SHP77 treated with DMSO at 0.1 percent for 48 hours (cell line): ENCODE measurements around the gene POU6F2.
"Not testable (repeated sequence)": the region's sequence is repeated elsewhere in the genome, so short reads cannot be mapped to it uniquely, and the experiment has no call there.

Experiments
- DNase-seq: peaks from one replicate; lab custom pipeline; 2025; lab: John Stamatoyannopoulos, UW

Gene POU6F2

DNA sequence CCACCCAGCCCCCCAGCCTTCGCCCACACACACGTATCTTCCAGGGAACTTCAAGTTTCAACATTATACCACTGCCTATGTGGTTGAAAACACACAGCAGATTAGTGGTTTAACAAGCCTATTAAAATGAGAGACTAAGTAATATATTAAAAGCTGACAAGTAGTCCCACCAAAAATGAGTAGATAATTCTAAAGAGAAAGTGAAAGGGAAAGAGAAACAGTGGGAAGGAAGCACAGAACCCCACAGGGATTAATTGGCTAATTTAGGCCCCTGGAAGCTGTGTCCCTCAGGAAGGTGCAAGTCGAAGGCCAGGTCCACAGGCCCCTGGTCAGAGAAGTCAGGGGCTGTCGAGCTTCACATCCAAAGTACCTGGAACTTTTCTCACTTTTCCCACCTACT, 378.0 kb downstream of the POU6F2 start:
- no peak for DNase-seq

GRCh38 chr7:39356172-39356925, 378.6 kb downstream of the POU6F2 start:
- no peak for DNase-seq

- DNase-seq: no peak
Measured at GRCh38 chr7:39357648-39358047, 379.9 kb downstream of the POU6F2 start.

DNA sequence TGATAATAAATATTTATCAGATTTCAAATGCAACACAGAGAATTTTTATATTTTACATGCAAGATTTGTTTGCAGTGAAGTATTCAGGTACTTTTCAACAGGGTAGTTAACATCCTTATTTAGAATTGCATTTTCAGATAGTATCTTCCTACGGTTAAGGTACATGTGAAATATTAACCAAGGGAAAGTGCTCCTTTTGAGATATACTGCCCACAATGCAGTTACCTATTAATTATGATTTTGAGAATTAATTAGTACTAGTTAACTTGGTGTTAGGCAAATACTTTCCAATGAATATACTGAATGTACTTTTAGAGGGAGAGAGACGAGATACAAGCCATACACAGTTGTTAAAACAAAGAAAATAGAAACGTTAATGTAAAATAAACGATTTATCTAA, 382.3 kb downstream of the POU6F2 start:
- no peak for DNase-seq

- no peak for DNase-seq
Measured at GRCh38 chr7:39360766-39361165, 383.1 kb downstream of the POU6F2 start.

GRCh38 chr7:39365751-39366295, 388.1 kb downstream of the POU6F2 start:
- DNase-seq: no peak

DNA sequence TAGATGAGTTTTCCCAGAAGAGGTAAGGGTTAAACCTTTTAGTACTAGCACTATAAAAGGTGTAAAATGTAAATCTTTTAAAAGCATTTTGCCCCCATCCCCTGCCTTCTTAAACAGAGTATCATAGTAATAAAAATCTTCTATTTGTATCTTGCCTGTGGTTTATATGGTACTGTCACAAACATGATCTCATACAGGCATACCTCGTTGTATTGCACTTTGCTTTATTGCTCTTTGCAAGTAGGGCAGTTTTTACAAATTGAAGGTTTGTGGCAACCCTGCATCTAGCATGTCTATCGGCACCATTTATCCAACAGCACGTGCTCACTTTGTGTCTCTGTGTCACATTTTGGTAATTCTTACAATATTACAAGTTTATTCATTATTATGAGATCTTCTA, 389.7 kb downstream of the POU6F2 start:
- no peak for DNase-seq

DNA sequence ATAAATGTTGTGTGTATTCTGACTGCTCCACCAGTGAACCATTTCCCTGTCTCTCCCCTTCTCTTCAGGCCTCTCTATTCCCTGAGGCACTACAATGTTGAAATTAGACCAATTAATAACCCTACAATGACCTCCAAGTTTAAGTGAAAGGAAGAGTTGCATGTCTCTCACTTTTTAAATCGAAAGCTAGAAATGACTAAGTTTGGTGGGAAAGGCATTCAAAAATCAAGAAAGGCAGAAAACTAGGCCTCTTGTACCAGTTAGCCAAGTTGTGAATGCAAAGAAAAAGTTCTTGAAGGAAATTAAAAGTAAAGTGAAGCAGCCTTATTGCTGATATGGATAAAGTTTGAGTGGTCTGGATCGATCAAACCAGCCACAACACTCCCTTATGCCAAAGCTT, 390.2 kb downstream of the POU6F2 start:
- DNase-seq: no peak

- DNase-seq: no peak
Measured at GRCh38 chr7:39372383-39372782, 394.7 kb downstream of the POU6F2 start.

DNA sequence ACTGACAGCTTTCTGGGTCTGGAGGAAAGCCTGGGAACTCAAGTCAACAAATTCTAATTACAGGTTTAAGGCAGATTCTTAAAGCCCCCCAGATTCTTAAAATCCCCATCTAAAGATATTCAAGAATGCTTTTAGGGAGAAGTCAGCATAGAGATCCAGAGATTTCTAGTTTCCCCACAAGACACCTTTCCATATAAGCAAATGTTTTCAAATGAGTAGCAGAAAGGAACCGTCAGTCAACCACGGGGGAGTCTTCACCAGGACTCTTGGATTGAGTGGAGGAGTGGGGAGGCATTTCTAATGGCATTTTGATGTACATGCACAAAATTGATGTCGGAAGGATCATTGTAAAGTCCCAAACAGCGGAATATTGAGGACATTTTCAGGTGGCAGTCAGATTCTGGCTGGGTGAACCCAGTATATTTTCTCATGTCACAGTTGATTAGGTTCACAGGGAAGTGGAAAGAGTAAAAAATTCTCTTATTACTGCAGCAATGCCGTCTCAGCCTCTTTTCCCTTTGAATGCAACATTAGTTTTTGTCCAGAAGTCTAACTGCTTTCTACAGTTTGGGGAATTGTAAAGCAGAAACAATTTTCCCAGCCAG, 396.8 kb downstream of the POU6F2 start:
- no peak for DNase-seq

GRCh38 chr7:39375047-39375873, 397.6 kb downstream of the POU6F2 start:
- no peak for DNase-seq

GRCh38 chr7:39375874-39376190, 398.1 kb downstream of the POU6F2 start:
- no peak for DNase-seq

- DNase-seq: not testable (repeated sequence)
Measured at GRCh38 chr7:39376881-39377280, 399.2 kb downstream of the POU6F2 start.

DNA sequence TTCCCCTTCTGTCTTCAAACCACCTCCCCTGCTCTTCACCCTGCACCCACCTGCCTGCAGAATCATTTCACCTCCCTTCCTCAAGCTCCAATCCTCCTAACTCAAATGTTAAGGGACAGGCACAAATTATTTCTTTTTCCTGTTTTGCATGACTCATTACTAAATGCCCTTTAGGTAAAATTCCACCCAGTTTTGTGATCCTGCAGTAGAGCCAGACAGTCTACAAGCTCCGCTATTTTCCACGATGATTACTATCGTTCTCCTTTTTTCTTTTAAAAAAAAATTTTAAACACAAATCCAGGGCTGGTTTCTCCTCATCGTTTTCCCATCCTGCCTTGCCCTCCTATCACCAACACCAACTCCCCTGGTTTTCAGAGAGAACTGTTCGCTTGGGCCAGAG, 401.7 kb downstream of the POU6F2 start:
- no peak for DNase-seq

GRCh38 chr7:39383136-39383535, 405.4 kb downstream of the POU6F2 start:
- DNase-seq: no peak

DNA sequence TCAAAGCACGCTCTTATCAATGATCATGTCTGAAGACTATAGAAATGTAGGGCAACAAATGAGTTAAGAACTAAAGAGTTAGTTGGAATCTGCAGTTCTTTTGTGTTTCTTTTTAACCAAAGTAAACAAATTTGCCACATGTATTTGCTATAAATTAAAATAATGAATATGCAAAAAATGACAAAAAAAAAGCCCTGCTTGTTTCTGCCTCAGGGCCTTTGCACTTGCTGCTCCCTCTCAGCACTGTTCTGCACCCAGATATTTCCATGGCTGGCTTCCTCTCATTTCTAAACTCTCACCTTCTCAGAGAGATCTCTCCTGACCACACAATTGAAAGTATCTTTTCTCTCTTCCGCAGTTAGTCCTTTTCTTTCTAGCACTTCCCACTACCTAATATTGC, 406.7 kb downstream of the POU6F2 start:
- no peak for DNase-seq

DNA sequence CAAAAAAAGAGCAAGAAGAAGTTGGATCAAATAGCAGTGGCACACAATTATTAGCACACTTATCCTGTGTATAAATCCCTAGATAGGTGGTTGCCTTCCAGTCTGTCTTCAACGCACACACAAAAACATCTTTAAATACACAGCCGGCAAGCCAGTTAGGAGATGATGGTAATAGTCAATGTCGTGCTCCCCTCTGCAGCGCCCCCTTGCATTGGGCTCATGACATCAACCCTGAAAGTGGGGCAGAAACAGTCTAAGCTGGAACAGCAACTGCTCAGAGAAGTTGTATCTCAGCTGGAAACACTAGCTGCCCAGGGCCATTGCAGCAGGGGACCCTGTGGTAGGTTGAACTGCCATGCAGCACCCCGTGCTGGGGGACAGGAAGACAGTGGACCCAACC, 409.0 kb downstream of the POU6F2 start:
- no peak for DNase-seq

- no peak for DNase-seq
Measured at GRCh38 chr7:39392151-39392550, 414.4 kb downstream of the POU6F2 start.

DNA sequence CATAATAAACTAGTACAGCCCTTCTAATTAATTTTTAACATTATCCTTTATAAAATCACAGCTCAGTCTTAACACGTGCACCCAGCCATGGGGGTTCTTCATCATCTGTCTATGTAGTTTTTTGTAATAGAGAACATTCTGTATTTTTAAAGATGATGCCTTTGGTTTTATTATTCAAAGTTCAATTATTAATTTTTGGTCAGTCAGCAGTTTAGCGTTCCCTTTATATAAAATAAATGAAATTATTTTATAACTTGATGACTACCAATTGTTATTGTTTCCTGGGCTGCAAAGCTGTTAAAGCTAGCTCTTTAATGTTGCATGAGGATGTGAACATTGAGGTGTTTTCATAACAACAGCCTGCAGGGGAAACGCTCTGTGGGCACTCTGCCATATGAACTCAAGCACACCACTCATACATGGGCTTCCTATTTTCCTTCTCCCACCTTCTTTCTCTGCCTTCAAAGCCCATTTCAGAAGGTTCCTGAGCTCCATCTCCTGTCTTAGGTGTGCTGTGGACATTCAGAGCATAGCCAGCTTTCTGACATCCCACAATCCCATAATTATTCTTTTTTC, 416.5 kb downstream of the POU6F2 start:
- DNase-seq: no peak

DNA sequence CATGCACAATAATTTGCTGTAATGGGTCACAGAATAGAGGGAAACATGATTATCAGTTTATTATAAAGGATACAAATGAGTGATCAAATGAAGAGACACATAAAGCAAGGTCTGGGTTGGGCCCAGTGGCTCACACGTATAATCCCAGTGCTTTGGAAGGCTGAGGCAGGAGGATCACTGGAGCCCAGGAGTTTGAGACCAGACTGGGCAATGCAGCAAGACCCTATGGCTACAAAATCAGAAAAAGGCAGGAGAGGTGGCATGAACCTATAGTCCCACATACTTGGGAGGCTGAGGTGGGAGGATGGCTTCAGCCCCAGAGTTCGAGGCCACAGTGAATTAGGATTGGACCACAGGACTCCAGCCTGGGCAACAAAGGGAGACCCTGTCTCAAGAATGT, 421.7 kb downstream of the POU6F2 start:
- no peak for DNase-seq

GRCh38 chr7:39399986-39400385, 422.3 kb downstream of the POU6F2 start:
- no peak for DNase-seq

- DNase-seq: no peak
Measured at GRCh38 chr7:39400836-39401235, 423.1 kb downstream of the POU6F2 start.

DNA sequence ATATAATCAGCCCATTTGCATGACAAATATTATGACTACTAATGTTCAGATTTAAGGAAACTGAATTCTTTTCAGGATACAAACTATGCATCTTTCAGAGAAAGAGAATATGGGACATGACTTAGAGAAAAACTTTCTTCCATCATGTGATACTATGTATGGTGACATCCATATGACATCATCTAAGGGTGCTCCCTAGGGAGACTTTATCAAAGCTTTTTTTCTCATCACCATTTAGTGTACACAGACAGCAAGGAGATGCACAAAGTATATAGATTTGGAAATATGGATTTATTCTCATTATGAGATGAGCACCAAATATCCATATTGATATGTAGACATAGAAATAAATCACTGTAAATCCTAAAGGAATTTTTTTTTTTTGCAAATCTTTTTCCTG, 424.3 kb downstream of the POU6F2 start:
- DNase-seq: no peak
